GM12891 (cell line): ENCODE results near the gene TENM4.

Experiments
- PAX5 ChIP-seq: IDR thresholded peaks from 2 replicates; pipeline ENCODE4 v1.6.1; 2011; ENCODE audit warnings: low read length, moderate library complexity, mild to moderate bottlenecking; ENCODE audit not compliant: insufficient read depth, severe bottlenecking
- POLR2A ChIP-seq: IDR thresholded peaks from 2 replicates; pipeline ENCODE4 v1.6.1; 2011; ENCODE audit warnings: low read depth, low read length, control low read depth
- POLR2AphosphoS5 ChIP-seq: IDR thresholded peaks from 2 replicates; pipeline ENCODE4 v1.6.1; 2011; ENCODE audit warnings: low read depth, low read length, control low read depth
- TAF1 ChIP-seq: IDR thresholded peaks from 2 replicates; pipeline ENCODE4 v1.6.1; 2011; ENCODE audit warnings: low read depth, low read length, control low read depth

DNA sequence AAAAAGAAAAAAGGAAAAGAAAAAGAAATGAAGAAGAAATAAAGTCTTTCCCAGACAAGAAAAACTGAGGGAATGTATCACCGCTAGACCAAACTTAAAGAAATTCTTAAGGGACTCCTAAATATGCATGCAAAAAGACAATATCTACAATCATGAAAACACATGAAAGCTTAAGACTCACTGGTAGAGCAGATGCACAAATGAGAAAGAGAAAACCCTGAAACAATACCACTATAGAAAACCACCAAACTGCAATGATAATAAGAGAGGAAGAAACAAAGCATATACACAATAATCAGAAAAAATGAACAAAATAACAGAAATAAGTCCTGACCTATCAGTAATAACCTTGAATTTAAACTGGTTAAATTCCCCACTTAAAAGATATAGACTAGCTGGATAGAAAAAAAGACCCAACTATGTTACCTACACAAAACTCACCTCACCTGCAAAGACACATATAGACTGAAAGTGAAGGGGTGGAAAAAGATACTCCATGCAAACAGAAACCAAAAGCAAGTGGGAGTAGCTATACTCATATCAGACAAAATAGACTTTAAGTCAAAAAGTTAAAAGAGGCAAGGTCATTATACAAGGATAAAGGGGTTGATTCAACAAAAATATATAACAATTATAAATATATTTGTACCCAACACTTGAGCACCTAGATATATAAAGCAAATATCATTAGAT is 804.9 kb downstream of the TENM4 start:
- TF ChIP-seq POLR2AphosphoS5 (no peak), TAF1 (no peak), POLR2A (no peak), PAX5 (no peak)
